PFSK-1 (cell line): Measurements from ENCODE around the gene KRTAP20-3.

Source experiments
- FOXP2 ChIP-seq: optimal IDR thresholded peaks from 2 replicates; pipeline ENCODE3; 2011; ENCODE audit warnings: borderline replicate concordance, control low read depth, inconsistent platforms; ENCODE audit not compliant: insufficient read depth; ENCODE audit errors: extremely low read length, extremely low read depth
- POLR2AphosphoS5 ChIP-seq: IDR thresholded peaks from 2 replicates; pipeline ENCODE4 v1.6.1; 2012; ENCODE audit warnings: low read depth, mild to moderate bottlenecking, control low read depth, low read length, moderate library complexity
- SIN3A ChIP-seq: IDR thresholded peaks from 2 replicates; pipeline ENCODE4 v1.6.1; 2012; ENCODE audit warnings: mild to moderate bottlenecking, low read length, moderate library complexity, borderline replicate concordance; ENCODE audit not compliant: insufficient read depth
- TAF1 ChIP-seq: IDR thresholded peaks from 2 replicates; pipeline ENCODE4 v1.6.1; 2012; ENCODE audit warnings: low read length, control low read depth, borderline replicate concordance; ENCODE audit not compliant: insufficient read depth
- TF ChIP-seq, protein P1 (sequence below), 2 experiments: IDR thresholded peaks; 2 replicates each; pipeline versions ENCODE4 v1.6.1 to v1.8.0; 2011 to 2012; ENCODE audit warnings: low read depth in 2 of 2, low read length in 2 of 2, control low read depth in 1 of 2, inconsistent platforms in 1 of 2, mild to moderate bottlenecking in 1 of 2, moderate library complexity in 1 of 2; ENCODE audit not compliant: insufficient read depth in 1 of 2

KRTAP20-3 gene

DNA sequence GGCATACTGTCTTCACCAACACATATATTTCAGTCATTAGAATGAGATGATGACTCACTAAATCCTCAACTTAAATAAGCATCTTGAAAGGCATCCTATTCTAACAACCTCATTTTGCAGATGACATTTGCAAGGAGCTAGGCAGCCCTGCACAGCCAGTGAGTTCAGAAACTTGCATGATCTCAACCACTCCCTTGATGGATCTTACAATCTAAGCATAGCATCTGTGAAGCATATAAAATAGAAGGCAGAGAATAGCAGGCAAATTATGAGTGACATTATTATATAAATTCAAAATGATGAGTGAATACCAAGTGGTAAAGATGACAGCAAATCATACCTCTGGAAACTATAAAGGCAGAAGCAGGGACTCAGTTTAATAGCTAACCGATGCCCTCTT lies 31.6 kb downstream of the KRTAP20-3 start:
- TF ChIP-seq, protein P1, sequence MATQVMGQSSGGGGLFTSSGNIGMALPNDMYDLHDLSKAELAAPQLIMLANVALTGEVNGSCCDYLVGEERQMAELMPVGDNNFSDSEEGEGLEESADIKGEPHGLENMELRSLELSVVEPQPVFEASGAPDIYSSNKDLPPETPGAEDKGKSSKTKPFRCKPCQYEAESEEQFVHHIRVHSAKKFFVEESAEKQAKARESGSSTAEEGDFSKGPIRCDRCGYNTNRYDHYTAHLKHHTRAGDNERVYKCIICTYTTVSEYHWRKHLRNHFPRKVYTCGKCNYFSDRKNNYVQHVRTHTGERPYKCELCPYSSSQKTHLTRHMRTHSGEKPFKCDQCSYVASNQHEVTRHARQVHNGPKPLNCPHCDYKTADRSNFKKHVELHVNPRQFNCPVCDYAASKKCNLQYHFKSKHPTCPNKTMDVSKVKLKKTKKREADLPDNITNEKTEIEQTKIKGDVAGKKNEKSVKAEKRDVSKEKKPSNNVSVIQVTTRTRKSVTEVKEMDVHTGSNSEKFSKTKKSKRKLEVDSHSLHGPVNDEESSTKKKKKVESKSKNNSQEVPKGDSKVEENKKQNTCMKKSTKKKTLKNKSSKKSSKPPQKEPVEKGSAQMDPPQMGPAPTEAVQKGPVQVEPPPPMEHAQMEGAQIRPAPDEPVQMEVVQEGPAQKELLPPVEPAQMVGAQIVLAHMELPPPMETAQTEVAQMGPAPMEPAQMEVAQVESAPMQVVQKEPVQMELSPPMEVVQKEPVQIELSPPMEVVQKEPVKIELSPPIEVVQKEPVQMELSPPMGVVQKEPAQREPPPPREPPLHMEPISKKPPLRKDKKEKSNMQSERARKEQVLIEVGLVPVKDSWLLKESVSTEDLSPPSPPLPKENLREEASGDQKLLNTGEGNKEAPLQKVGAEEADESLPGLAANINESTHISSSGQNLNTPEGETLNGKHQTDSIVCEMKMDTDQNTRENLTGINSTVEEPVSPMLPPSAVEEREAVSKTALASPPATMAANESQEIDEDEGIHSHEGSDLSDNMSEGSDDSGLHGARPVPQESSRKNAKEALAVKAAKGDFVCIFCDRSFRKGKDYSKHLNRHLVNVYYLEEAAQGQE (IDR thresholded peaks at IDR 0.05; ENCODE audit: insufficient read depth in 1 of 2, low read depth in 2 of 2, low read length in 2 of 2): no peak
- TF ChIP-seq TAF1: no peak
- no peak for TF ChIP-seq FOXP2
- no peak for TF ChIP-seq POLR2AphosphoS5
- no peak for TF ChIP-seq SIN3A

DNA sequence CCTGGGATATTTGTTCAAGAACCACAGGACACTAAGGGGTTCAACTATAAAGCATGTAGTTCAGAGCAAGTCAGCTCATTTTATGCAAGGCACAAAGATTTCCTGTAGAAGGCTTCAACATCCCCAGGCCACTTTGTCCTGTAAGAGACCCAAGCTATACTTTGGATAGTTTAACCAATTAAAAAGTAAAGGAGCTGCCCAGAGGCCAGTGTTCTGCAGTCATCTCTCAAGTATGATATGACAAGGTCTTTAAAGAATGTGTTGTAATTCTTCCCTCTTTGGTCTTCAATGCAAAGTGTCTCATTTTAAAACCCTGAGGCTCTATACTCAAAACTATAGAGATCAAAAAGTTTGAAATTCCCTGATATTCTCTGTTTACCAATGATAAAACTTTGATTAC lies 34.1 kb downstream of the KRTAP20-3 start:
- no peak for TF ChIP-seq TAF1

DNA sequence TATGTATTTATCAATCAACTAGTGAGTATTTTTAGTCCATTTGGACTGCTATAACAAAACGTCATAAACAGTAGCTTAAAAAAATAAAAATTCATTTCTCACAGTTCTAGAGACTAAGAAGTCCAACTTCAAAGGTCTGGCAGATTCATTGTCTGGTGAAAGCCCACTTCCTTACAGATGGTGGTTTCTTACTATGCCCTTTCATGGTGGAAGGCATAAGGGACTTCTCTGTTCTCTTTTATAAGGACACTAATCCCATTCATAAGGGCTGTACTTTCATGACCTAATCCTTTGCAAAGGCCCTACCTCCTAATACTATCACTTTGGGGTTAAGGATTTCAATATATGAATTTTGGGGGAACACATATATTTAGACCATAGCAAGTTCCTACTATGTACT lies 37.9 kb downstream of the KRTAP20-3 start:
- TF ChIP-seq FOXP2 (no peak), POLR2AphosphoS5 (no peak), TAF1 (no peak), SIN3A (no peak)
- TF ChIP-seq, protein P1 (IDR thresholded peaks at IDR 0.05; ENCODE audit: insufficient read depth in 1 of 2, low read depth in 2 of 2, low read length in 2 of 2): no peak

DNA sequence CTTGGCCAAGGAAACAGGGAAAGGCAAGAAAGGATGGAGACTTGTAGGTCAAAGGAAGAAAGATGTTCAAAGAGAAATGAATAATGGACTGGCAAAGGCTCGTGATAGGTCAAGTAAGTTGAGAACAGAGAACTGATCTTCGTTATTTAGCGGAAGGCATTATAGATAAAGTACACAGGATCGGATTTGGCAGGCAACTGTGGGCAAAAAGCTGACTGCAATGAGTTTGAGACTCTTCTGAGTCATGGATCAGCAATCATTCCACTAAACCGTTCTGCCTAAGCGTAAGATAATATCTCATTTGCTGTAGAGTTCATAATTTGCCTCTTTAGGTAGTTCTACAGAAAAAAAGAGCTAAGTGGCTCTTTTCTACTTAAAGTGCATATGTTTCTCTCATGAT lies 41.8 kb downstream of the KRTAP20-3 start:
- no peak for TF ChIP-seq SIN3A
- TF ChIP-seq TAF1: no peak
- TF ChIP-seq FOXP2: no peak
- TF ChIP-seq POLR2AphosphoS5: no peak
- TF ChIP-seq, protein P1 (IDR thresholded peaks at IDR 0.05; ENCODE audit: insufficient read depth in 1 of 2, low read depth in 2 of 2, low read length in 2 of 2): no peak

DNA sequence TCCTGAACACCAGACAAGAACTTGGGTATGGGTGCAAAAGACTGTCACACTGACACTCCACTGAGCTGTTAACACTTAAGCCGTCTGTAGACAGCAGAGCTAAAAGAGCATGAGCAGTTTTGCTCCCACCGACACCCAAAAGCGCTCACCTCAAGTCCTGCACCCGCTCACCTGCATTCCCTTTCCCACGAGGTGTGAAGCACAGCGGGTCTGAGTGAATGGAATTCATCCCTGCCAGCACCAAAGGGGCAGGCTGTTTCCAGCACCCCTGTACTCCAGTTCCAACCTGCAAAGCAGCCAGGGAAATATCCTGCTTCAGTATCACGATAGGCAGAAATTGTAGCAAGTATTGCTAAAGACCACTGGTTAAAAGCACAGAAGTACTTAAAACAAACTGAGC lies 47.2 kb downstream of the KRTAP20-3 start:
- TF ChIP-seq, protein P1 (IDR thresholded peaks at IDR 0.05; ENCODE audit: insufficient read depth in 1 of 2, low read depth in 2 of 2, low read length in 2 of 2): no peak
- TF ChIP-seq SIN3A (no peak), TAF1 (no peak), FOXP2 (no peak), POLR2AphosphoS5 (no peak)
